HUES6 (cell line): Measurements from ENCODE around the gene MCM3.

ENCODE experiments used
- H3K27ac ChIP-seq: 2 replicates; pipeline ENCODE4 v1.7.0; 2013; ENCODE audit warnings: low read depth, mild to moderate bottlenecking, low read length, inconsistent platforms
- H3K27me3 ChIP-seq: 2 replicates; pipeline ENCODE4 v1.6.1; 2013; ENCODE audit warnings: low read length; ENCODE audit not compliant: control insufficient read depth, insufficient read depth
- H3K36me3 ChIP-seq: 2 replicates; pipeline ENCODE4 v1.6.1; 2013; ENCODE audit warnings: low read length; ENCODE audit not compliant: control insufficient read depth, insufficient read depth
- H3K4me1 ChIP-seq: 2 replicates; pipeline ENCODE4 v1.6.1; 2013; ENCODE audit warnings: low read length; ENCODE audit not compliant: control insufficient read depth, insufficient read depth
- H3K4me3 ChIP-seq: 2 replicates; pipeline ENCODE4 v1.5.1; 2013; ENCODE audit warnings: low read depth, low read length
- H3K9ac ChIP-seq: one replicate; pipeline ENCODE4 v1.6.1; 2013; ENCODE audit warnings: mild to moderate bottlenecking, low read length
- H3K9me3 ChIP-seq: 2 replicates; pipeline ENCODE4 v1.6.1; 2013; ENCODE audit warnings: low read depth, low read length; ENCODE audit not compliant: control insufficient read depth, insufficient read depth

The MCM3 gene

GRCh38 chr6:52276130-52276529 lies 8.4 kb downstream of the MCM3 start:
- Histone ChIP-seq H3K36me3 (peaks cover 100% of the 10 kb centered on the region), H3K27me3 (no peaks in the 10 kb centered on the region)

GRCh38 chr6:52271852-52272460 lies 12.6 kb downstream of the MCM3 start:
- Histone ChIP-seq H3K27ac (no peak overlapping the region), H3K36me3 (peaks cover 98% of the 10 kb centered on the region), H3K9ac (no peak overlapping the region), H3K4me3 (no peak overlapping the region), H3K9me3 (no peaks in the 10 kb centered on the region), H3K4me1 (no peaks in the 10 kb centered on the region), H3K27me3 (no peaks in the 10 kb centered on the region)

More at GRCh38 chr6:52276130-52276529, 8.4 kb downstream of the MCM3 start:
- Histone ChIP-seq H3K4me3 (no peak overlapping the region), H3K4me1 (no peaks in the 10 kb centered on the region), H3K9ac (no peak overlapping the region), H3K27ac (no peak overlapping the region), H3K9me3 (no peaks in the 10 kb centered on the region)

GRCh38 chr6:52263709-52264540 lies 20.6 kb downstream of the MCM3 start:
- peaks cover 86% of the 10 kb centered on the region for H3K36me3 ChIP-seq
- H3K4me1 ChIP-seq, result no peaks in the 10 kb centered on the region
- no peaks in the 10 kb centered on the region for H3K9me3 ChIP-seq
- no peak overlapping the region for H3K9ac ChIP-seq
- no peaks in the 10 kb centered on the region for H3K27me3 ChIP-seq
- no peak overlapping the region for H3K27ac ChIP-seq
- H3K4me3 ChIP-seq, result no peak overlapping the region

- no peaks in the 10 kb centered on the region for H3K4me1 ChIP-seq
- no peak overlapping the region for H3K9ac ChIP-seq
- H3K4me3 ChIP-seq, result no peak overlapping the region
- H3K9me3 ChIP-seq, result no peaks in the 10 kb centered on the region
- H3K36me3 ChIP-seq, result peaks cover 74% of the 10 kb centered on the region
- no peak overlapping the region for H3K27ac ChIP-seq
- no peaks in the 10 kb centered on the region for H3K27me3 ChIP-seq
Observed at GRCh38 chr6:52262620-52263344, 21.8 kb downstream of the MCM3 start.

GRCh38 chr6:52261229-52261628 lies 23.3 kb downstream of the MCM3 start:
- no peak overlapping the region for H3K4me3 ChIP-seq
- no peaks in the 10 kb centered on the region for H3K27me3 ChIP-seq
- H3K36me3 ChIP-seq, result peaks cover 59% of the 10 kb centered on the region
- no peaks in the 10 kb centered on the region for H3K9me3 ChIP-seq
- no peak overlapping the region for H3K27ac ChIP-seq
- no peak overlapping the region for H3K9ac ChIP-seq
- H3K4me1 ChIP-seq, result no peaks in the 10 kb centered on the region

GRCh38 chr6:52260634-52261033 lies 23.9 kb downstream of the MCM3 start:
- Histone ChIP-seq H3K4me1 (no peaks in the 10 kb centered on the region), H3K9me3 (peaks cover 5% of the 10 kb centered on the region; the same call in 1 of the 2 replicates), H3K27me3 (no peaks in the 10 kb centered on the region), H3K9ac (no peak overlapping the region), H3K27ac (no peak overlapping the region), H3K4me3 (no peak overlapping the region), H3K36me3 (peaks cover 53% of the 10 kb centered on the region)

- no peaks in the 10 kb centered on the region for H3K27me3 ChIP-seq
- H3K4me1 ChIP-seq, result no peaks in the 10 kb centered on the region
- no peak overlapping the region for H3K27ac ChIP-seq
- H3K4me3 ChIP-seq, result no peak overlapping the region
- no peak overlapping the region for H3K9ac ChIP-seq
- H3K36me3 ChIP-seq, result peaks cover 1% of the 10 kb centered on the region; the same call in 1 of the 2 replicates
- peaks cover 5% of the 10 kb centered on the region; the same call in 1 of the 2 replicates for H3K9me3 ChIP-seq
Observed at GRCh38 chr6:52255434-52255833, 29.1 kb downstream of the MCM3 start.

- Histone ChIP-seq H3K9ac (no peak overlapping the region), H3K36me3 (no peaks in the 10 kb centered on the region), H3K4me1 (no peaks in the 10 kb centered on the region), H3K27me3 (no peaks in the 10 kb centered on the region), H3K27ac (no peak overlapping the region), H3K9me3 (peaks cover 5% of the 10 kb centered on the region; the same call in 1 of the 2 replicates), H3K4me3 (no peak overlapping the region)
Observed at GRCh38 chr6:52254731-52255378, 29.7 kb downstream of the MCM3 start.

GRCh38 chr6:52253494-52253893 lies 31.0 kb downstream of the MCM3 start:
- H3K9me3 ChIP-seq, result peaks cover 5% of the 10 kb centered on the region; the same call in 1 of the 2 replicates
- H3K36me3 ChIP-seq, result no peaks in the 10 kb centered on the region
- no peak overlapping the region for H3K4me3 ChIP-seq
- no peaks in the 10 kb centered on the region for H3K27me3 ChIP-seq
- H3K4me1 ChIP-seq, result no peaks in the 10 kb centered on the region
- H3K27ac ChIP-seq, result no peak overlapping the region
- no peak overlapping the region for H3K9ac ChIP-seq

GRCh38 chr6:52251113-52251512 lies 33.4 kb downstream of the MCM3 start:
- Histone ChIP-seq H3K9me3 (peaks cover 4% of the 10 kb centered on the region; the same call in 1 of the 2 replicates), H3K27ac (no peak overlapping the region), H3K27me3 (no peaks in the 10 kb centered on the region), H3K36me3 (no peaks in the 10 kb centered on the region), H3K9ac (no peak overlapping the region), H3K4me1 (no peaks in the 10 kb centered on the region), H3K4me3 (no peak overlapping the region)
